Tongue (tissue), 2 donors: Measurements from ENCODE around the gene EVL. TPM values are rescaled to one million over a fixed set of nuclear protein-coding genes. Genes with fewer than 3 reads are reported as not detected.

Experiments used
- DNase-seq: peaks from one replicate; pipeline ENCODE4 v3.0.0-alpha.2; 2015
- total RNA-seq: library from RNA; depleted of rRNA; stranded (reverse); fragments of >200 nt; gene quantifications from one replicate; pipeline ENCODE4 v1.2.3, GENCODE V29; 2014

Gene EVL
- total RNA-seq, 1 donor from 2014 or later, result 41.2 TPM

GRCh38 chr14:100132161-100132902 is 67.1 kb downstream of the EVL start:
- no peak for DNase-seq

- no peak for DNase-seq
These were observed 67.8 kb downstream of the EVL start for GRCh38 chr14:100132903-100133510.

DNA sequence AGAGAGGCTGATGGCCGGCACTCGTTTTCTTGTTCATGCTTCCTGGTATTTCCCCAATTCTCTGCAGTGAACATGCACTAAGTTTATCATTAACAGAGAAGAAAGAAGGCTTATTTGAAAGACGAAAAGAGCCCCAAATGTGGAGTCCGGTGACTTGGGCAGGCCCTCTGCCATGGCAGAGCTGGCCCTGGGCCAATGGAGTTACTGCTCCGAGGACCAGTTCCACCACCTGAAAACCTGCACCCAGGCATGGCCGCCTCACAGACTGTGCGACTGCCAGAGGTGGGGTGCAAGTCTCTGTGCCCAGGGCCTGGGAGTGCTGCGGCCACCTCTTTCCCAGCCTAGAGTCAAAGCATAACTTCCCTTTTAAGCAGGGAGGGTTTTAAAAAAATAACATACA is 69.4 kb downstream of the EVL start:
- no peak for DNase-seq

GRCh38 chr14:100135073-100135472 is 69.9 kb downstream of the EVL start:
- DNase-seq, result no peak

DNA sequence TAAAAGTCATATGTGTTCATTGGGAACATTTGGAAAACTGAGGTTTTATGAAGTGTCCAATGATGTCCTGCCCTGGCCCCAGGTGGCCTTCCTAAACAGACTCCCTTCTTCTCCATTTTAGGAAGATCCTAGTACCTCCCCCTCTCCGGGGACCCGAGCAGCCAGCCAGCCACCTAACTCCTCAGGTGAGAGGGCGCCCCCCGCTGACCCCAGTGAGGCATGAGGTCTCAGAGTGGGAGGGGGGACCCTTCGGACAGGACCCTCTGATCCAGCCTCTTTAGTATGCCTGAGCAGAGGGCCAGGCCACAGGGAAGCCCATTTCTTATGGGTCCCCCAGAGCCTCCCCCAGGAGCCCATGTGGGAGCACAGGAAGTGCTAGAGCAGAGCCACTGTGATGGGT is 70.6 kb downstream of the EVL start:
- DNase-seq, result no peak

- no peak for DNase-seq
These were observed 72.0 kb downstream of the EVL start for GRCh38 chr14:100137173-100137572.

DNA sequence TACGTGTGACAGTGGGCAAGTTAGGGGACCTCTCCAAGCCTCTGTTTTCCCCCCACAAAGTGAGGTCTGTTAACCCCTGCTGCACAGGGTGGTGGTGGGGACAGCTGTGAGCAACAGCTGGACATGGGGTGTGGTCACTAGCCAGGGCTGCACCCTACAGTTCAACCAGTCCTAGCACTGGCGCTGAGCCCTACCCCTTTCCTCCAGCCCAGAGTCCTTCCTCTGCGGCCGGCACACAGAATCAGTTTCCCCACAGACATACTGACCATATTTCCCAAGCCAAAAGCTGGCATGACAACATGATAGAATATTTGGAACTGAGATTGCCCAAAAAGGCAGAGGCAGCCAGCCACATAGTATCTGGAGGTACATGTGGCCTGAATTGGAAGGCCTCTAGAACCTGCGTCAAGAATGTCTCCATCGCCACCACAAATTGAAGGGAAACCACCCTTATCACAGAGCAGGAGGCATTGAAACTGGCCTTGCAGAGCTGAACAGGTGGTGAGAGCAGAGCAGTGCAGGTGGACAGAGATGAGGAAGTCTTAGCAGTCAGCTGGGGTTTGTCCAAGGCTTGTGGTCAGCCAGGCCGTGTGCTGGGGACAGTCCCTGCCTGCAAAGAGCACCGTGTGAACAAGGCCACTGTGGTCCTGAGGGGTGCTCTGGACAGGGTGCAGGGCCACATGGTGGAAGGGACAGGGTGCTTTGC is 73.0 kb downstream of the EVL start:
- no peak for DNase-seq

DNA sequence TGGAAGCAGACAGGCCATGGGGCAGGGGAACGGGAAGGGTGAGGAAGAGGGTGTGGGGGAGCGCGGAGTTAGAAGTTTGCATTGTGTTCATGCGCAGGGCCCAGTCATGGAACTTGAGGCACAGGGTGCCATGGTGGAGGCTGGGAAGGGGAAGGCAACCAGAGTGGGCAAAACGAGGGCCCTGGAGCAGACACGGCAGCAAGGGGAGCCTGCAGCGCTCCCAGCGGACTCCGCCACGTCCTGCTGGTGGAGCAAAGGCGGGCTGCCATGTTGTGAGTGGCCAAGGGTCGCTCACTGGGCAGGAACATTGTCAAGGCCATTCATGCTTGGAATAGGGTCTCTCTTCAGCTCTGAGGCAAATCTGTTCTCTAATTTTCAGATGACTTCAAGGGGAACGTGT is 73.7 kb downstream of the EVL start:
- DNase-seq, result no peak

DNA sequence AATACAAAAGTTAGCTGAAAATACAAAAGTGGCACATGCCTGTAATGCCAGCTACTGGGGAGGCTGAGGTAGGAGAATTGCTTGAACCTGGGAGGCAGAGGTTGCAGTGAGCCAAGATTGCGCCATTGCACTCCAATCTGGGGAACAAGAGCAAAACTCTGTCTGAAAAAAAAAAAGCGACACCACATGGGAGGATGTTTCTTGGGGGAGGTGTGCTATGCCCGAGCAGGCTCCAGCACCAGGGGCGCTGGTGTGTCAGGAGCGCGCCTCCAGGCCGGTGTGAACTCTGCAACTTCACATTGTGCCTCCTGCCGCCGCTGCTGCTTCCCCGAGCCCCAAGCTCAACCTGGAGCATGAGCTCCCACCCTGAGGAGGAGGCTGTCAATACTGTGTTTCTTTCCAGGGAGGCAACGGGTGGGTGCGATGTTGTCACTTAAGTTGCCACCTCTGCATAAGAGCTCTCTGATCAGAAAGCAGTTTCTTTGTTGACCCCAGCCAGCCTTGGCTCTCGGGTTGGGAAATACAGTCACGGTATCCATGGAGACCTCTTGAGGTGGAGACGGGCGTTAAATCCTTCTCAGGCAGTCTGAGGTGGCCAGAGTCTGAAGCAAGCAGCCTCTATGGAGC is 75.3 kb downstream of the EVL start:
- DNase-seq, result no peak

GRCh38 chr14:100141098-100141497 is 75.9 kb downstream of the EVL start:
- no peak for DNase-seq

DNA sequence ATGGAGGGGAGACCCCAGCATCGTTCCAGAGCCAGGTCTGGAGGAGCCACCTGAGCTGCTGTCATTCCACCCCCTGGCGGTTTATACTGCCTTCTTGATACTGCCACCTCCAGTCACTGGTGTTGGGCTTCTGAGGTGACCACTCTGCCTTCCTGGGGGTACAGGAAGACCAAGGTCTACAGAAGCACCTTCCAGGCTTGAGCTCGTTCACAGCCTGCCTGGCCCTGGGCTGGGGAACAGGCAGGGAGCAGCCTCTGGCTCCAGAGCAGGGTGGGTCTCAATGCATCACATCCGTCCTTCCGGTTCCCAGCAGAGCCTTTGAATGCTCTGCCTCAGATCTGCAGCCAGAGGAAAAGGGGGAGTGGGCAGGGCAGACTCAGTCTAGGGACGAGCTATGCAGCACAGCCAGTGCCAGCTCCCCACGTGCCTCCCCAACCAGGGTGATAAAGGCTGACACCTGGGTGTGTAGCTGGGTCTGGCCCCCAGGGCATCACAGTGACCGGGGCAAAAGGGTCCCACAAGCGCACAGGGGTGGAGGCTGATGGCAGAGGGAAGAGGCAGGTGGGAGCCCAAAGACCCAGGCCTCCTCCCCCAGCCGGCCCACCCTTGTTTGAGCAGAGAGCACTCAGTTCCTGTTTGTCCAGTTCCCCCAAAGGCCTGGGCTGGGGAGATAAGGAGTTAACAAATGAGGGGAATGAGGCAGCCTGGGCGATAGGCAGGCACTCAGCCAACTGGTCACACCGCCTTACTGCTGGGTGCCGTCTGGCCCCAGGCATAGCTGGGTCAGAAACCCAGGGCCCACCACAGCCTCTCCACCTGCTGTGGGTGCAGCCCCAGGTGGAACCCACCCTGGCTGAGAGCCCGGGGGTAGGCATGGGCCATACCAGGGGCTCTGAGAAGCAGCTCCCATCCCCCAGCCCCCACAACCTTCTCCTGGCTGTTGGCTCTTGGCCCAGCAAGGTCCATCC is 77.1 kb downstream of the EVL start:
- DNase-seq, result peak; percentile 63

DNA sequence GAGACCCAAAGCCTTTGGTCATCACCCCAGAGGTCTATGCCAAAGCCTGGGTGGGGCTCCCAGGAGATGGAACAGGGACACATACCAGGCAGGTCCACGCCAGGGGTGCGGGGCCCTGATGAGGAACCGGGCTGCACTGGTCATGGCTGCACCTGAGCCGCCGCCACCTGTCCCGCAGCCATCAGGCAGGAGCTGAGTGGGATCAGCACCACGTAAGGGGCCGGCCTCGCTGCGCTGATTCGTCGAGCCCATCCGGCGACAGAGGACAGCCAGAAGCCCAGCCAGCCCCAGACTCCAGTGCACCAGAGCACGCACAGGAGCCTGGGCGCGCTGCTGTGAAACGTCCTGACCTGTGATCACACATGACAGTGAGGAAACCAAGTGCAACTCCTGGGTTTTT is 78.3 kb downstream of the EVL start:
- no peak for DNase-seq

DNA sequence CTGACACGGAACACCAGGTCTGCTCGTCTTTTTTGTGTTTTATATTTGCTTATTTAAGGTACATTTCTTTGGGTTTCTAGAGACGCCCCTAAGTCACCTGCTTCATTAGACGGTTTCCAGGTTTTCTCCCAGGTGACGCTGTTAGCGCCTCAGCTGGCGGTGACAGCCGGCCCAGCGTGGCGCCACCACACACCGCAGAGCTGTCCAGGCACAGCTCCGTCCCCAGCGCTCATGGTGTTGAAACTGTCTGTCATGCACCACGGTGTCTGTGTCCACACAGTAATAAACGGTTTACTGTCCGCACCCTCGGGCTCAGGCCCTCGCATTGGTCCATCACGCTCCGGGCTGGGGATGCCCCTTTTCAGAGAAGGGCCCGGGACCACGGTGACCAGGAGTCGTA is 78.7 kb downstream of the EVL start:
- DNase-seq, result no peak

DNA sequence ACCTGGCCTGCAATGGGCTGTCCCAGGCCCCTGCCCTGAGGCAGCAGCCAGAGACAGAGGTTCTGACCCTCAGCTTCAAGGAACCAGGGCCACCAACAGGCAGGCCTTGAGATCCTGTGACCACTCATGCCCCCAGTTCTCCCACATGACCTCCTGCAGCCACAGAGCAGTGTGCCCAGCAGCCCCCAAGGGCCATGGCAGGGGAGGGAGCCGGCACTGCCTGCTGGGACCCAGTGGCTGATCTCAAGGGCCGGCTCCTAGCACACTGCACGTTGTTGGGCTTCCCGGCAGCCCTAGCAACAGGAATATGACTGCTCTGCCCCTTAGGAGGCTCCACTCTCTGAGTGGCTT is 79.4 kb downstream of the EVL start:
- no peak for DNase-seq

GRCh38 chr14:100144996-100145646 is 79.9 kb downstream of the EVL start:
- DNase-seq, result no peak

- no peak for DNase-seq
These were observed 80.7 kb downstream of the EVL start for GRCh38 chr14:100145682-100146464.

- no peak for DNase-seq
These were observed 81.4 kb downstream of the EVL start for GRCh38 chr14:100146531-100147091.

GRCh38 chr14:100147181-100147631 is 82.0 kb downstream of the EVL start:
- no peak for DNase-seq

GRCh38 chr14:100147691-100148464 is 82.7 kb downstream of the EVL start:
- DNase-seq, result no peak
